Stimulated activated effector memory CD8-positive, alpha-beta T cell treated with anti-CD3 and anti-CD28 coated beads, Interleukin-12 subunit alpha, Interleukin-12 subunit beta, amount 100 ng/mL, for 72 hours (primary cell): Measurements from ENCODE around the gene TXNDC2.
A peak's percentile ranks its signal among the peaks of the same experiment; 100 is the strongest.
"Not testable (repeated sequence)": the region's sequence is repeated elsewhere in the genome, so short reads cannot be mapped to it uniquely, and the experiment has no call there.

ENCODE experiments used
- ATAC-seq: fragments of 150-1000 bp; cut with Tn5 transposase; 2 replicates; pipeline ENCODE4 v1.10.0; 2021
- DNase-seq, 2 donors: peaks; one replicate each; pipeline ENCODE4 v3.0.0; 2021 to 2022; ENCODE audit warnings: low spot score in 2 of 2
- H3K27ac Mint-ChIP-seq: one replicate; pipeline ENCODE4 v1.8.0; 2022; ENCODE audit warnings: mild to moderate bottlenecking, mixed read lengths
- H3K36me3 Mint-ChIP-seq: one replicate; pipeline ENCODE4 v1.8.0; 2022; ENCODE audit warnings: mild to moderate bottlenecking, mixed read lengths
- H3K4me1 Mint-ChIP-seq: one replicate; pipeline ENCODE4 v1.8.0; 2022; ENCODE audit warnings: mixed read lengths
- H3K4me3 Mint-ChIP-seq: one replicate; pipeline ENCODE4 v1.8.0; 2022; ENCODE audit warnings: mild to moderate bottlenecking, mixed read lengths
- H3K9me3 Mint-ChIP-seq: one replicate; pipeline ENCODE4 v1.8.0; 2022; ENCODE audit warnings: mixed read lengths

The TXNDC2 gene

GRCh38 chr18:9911226-9911625 lies 25.5 kb downstream of the TXNDC2 start:
- ATAC-seq (no peak), DNase-seq (no peak)
- peaks cover 20% of the 10 kb centered on the region for H3K36me3 Mint-ChIP-seq
- no peaks in the 10 kb centered on the region for H3K9me3 Mint-ChIP-seq
- no peak overlapping the region for H3K27ac Mint-ChIP-seq
- peaks cover 20% of the 10 kb centered on the region for H3K4me1 Mint-ChIP-seq
- H3K4me3 Mint-ChIP-seq = no peak overlapping the region

- H3K4me3 Mint-ChIP-seq, DNase-seq, ATAC-seq, H3K27ac Mint-ChIP-seq, H3K9me3 Mint-ChIP-seq: not testable (repeated sequence)
- Mint-ChIP-seq H3K36me3 (peaks cover 21% of the 10 kb centered on the region), H3K4me1 (peaks cover 24% of the 10 kb centered on the region)
These were observed 26.5 kb downstream of the TXNDC2 start for GRCh38 chr18:9912285-9912684.

- peak overlapping the region; percentile 84 for H3K27ac Mint-ChIP-seq
- no peak for ATAC-seq
- DNase-seq = no peak
- H3K9me3 Mint-ChIP-seq = no peaks in the 10 kb centered on the region
- peak overlapping the region; percentile 79 for H3K4me3 Mint-ChIP-seq
- H3K36me3 Mint-ChIP-seq = peaks cover 21% of the 10 kb centered on the region
- H3K4me1 Mint-ChIP-seq = peaks cover 24% of the 10 kb centered on the region
These were observed 27.4 kb downstream of the TXNDC2 start for GRCh38 chr18:9913151-9913525.

- Mint-ChIP-seq H3K36me3 (peaks cover 21% of the 10 kb centered on the region), H3K27ac (peak within 1 kb of the TSS; percentile 86), H3K9me3 (no peaks in the 10 kb centered on the region), H3K4me1 (peaks cover 24% of the 10 kb centered on the region), H3K4me3 (peak within 1 kb of the TSS; percentile 79)
- DNase-seq (peak; percentile 92 to 96), ATAC-seq (peak; percentile 89)
These were observed 28.0 kb downstream of the TXNDC2 start, which contains the start of gene VAPA for GRCh38 chr18:9913526-9914333. Gene VAPA, plus strand, starts transcription at chr18:9914016. Its CDS starts 241 bp downstream, at chr18:9914257.

- peak overlapping the region; percentile 84 for H3K27ac Mint-ChIP-seq
- no peak for DNase-seq
- peak overlapping the region; percentile 79 for H3K4me3 Mint-ChIP-seq
- no peak for ATAC-seq
- H3K9me3 Mint-ChIP-seq = no peaks in the 10 kb centered on the region
- H3K36me3 Mint-ChIP-seq = peaks cover 21% of the 10 kb centered on the region
- H3K4me1 Mint-ChIP-seq = peaks cover 24% of the 10 kb centered on the region
These were observed 28.5 kb downstream of the TXNDC2 start for GRCh38 chr18:9914334-9914583.

GRCh38 chr18:9914584-9915290 lies 29.0 kb downstream of the TXNDC2 start:
- ATAC-seq (peak; percentile 53), DNase-seq (peak; percentile 69 to 85)
- peaks cover 24% of the 10 kb centered on the region for H3K4me1 Mint-ChIP-seq
- H3K36me3 Mint-ChIP-seq = peaks cover 21% of the 10 kb centered on the region
- H3K27ac Mint-ChIP-seq = peak overlapping the region; percentile 86
- no peaks in the 10 kb centered on the region for H3K9me3 Mint-ChIP-seq
- H3K4me3 Mint-ChIP-seq = peak overlapping the region; percentile 79

- peak overlapping the region; percentile 86 for H3K27ac Mint-ChIP-seq
- no peak for ATAC-seq
- peak overlapping the region; percentile 79 for H3K4me3 Mint-ChIP-seq
- DNase-seq = no peak
- no peaks in the 10 kb centered on the region for H3K9me3 Mint-ChIP-seq
- H3K36me3 Mint-ChIP-seq = peaks cover 21% of the 10 kb centered on the region
- H3K4me1 Mint-ChIP-seq = peaks cover 24% of the 10 kb centered on the region
These were observed 29.7 kb downstream of the TXNDC2 start for GRCh38 chr18:9915291-9916076.

- H3K4me3 Mint-ChIP-seq = peak overlapping the region; percentile 79
- DNase-seq = no peak
- H3K27ac Mint-ChIP-seq = peak overlapping the region; percentile 86
- H3K4me1 Mint-ChIP-seq = peaks cover 24% of the 10 kb centered on the region
- no peaks in the 10 kb centered on the region for H3K9me3 Mint-ChIP-seq
- peaks cover 21% of the 10 kb centered on the region for H3K36me3 Mint-ChIP-seq
- no peak for ATAC-seq
These were observed 30.4 kb downstream of the TXNDC2 start for GRCh38 chr18:9916077-9916639.

GRCh38 chr18:9916808-9917207 lies 31.0 kb downstream of the TXNDC2 start:
- peaks cover 24% of the 10 kb centered on the region for H3K4me1 Mint-ChIP-seq
- H3K27ac Mint-ChIP-seq = no peak overlapping the region
- peaks cover 21% of the 10 kb centered on the region for H3K36me3 Mint-ChIP-seq
- no peak for ATAC-seq
- DNase-seq = no peak
- no peaks in the 10 kb centered on the region for H3K9me3 Mint-ChIP-seq
- H3K4me3 Mint-ChIP-seq = peak overlapping the region; percentile 79

- Mint-ChIP-seq H3K36me3 (peaks cover 21% of the 10 kb centered on the region), H3K9me3 (no peaks in the 10 kb centered on the region), H3K4me3 (no peak overlapping the region), H3K27ac (no peak overlapping the region), H3K4me1 (peaks cover 21% of the 10 kb centered on the region)
- no peak for ATAC-seq
- no peak for DNase-seq
These were observed 32.4 kb downstream of the TXNDC2 start for GRCh38 chr18:9918016-9918680.

GRCh38 chr18:9919564-9920232 lies 33.9 kb downstream of the TXNDC2 start:
- Mint-ChIP-seq H3K4me3 (no peak overlapping the region), H3K27ac (no peak overlapping the region), H3K4me1 (peaks cover 22% of the 10 kb centered on the region), H3K9me3 (no peaks in the 10 kb centered on the region), H3K36me3 (peaks cover 11% of the 10 kb centered on the region)
- ATAC-seq (peak; percentile 35), DNase-seq (no peak)

- ATAC-seq (no peak), DNase-seq (no peak)
- Mint-ChIP-seq H3K4me3 (no peak overlapping the region), H3K4me1 (peaks cover 19% of the 10 kb centered on the region), H3K36me3 (no peaks in the 10 kb centered on the region), H3K27ac (no peak overlapping the region), H3K9me3 (no peaks in the 10 kb centered on the region)
These were observed 37.0 kb downstream of the TXNDC2 start for GRCh38 chr18:9922592-9923311.

- DNase-seq (no peak), ATAC-seq (no peak)
- Mint-ChIP-seq H3K4me1 (peaks cover 33% of the 10 kb centered on the region), H3K9me3 (no peaks in the 10 kb centered on the region), H3K27ac (no peak overlapping the region), H3K36me3 (no peaks in the 10 kb centered on the region), H3K4me3 (no peak overlapping the region)
These were observed 38.7 kb downstream of the TXNDC2 start for GRCh38 chr18:9924371-9924943.
